Astrocyte (in vitro differentiated cells and primary cell): ENCODE results near the gene SRMS. TPM values are rescaled to one million over a fixed set of nuclear protein-coding genes. Genes with fewer than 3 reads are reported as not detected.

Experiments used
- DNase-seq: peaks from one replicate; pipeline ENCODE4 v3.0.0-alpha.2; 2010; ENCODE audit warnings: low read depth
- FAIRE-seq: peaks from 2 replicates; lab custom pipeline; 2011; peaks lifted over from hg19 to GRCh38; lab: Jason Lieb, UNC
- H2AFZ ChIP-seq: 2 replicates; pipeline ENCODE4 v1.6.0; 2012; ENCODE audit warnings: low read depth, low read length, inconsistent platforms
- H3K27ac ChIP-seq: 2 replicates; pipeline ENCODE4 v1.5.1; 2011; ENCODE audit warnings: low read depth, low read length, inconsistent platforms
- H3K27me3 ChIP-seq: 2 replicates; pipeline ENCODE4 v1.6.0; 2011; ENCODE audit warnings: low read length, inconsistent platforms; ENCODE audit not compliant: insufficient read depth
- H3K36me3 ChIP-seq: 2 replicates; pipeline ENCODE4 v1.5.1; 2011; ENCODE audit warnings: low read length, inconsistent platforms; ENCODE audit not compliant: insufficient read depth
- H3K4me1 ChIP-seq: 2 replicates; pipeline ENCODE4 v1.5.1; 2011; ENCODE audit warnings: low read length, inconsistent platforms; ENCODE audit not compliant: insufficient read depth
- H3K4me2 ChIP-seq: 2 replicates; pipeline ENCODE4 v1.6.0; 2012; ENCODE audit warnings: low read length, inconsistent platforms
- H3K4me3 ChIP-seq: 2 replicates; pipeline ENCODE4 v1.5.1; 2011; ENCODE audit warnings: low read depth, mild to moderate bottlenecking, low read length, inconsistent platforms; ENCODE audit not compliant: insufficient read depth
- H3K79me2 ChIP-seq: 2 replicates; pipeline ENCODE4 v1.6.0; 2012; ENCODE audit warnings: mild to moderate bottlenecking, low read length, inconsistent platforms; ENCODE audit not compliant: insufficient read depth
- H3K9ac ChIP-seq: 2 replicates; pipeline ENCODE4 v1.6.0; 2012; ENCODE audit warnings: mild to moderate bottlenecking, low read length, inconsistent platforms
- H3K9me3 ChIP-seq: 2 replicates; pipeline ENCODE4 v1.5.1; 2012; ENCODE audit warnings: low read depth, mild to moderate bottlenecking, low read length, inconsistent platforms; ENCODE audit not compliant: insufficient read depth
- H4K20me1 ChIP-seq: 2 replicates; pipeline ENCODE4 v1.6.0; 2012; ENCODE audit warnings: low read length, inconsistent platforms; ENCODE audit not compliant: insufficient read depth
- H3K27ac Mint-ChIP-seq: one replicate; pipeline ENCODE4 v1.8.0; 2021; ENCODE audit warnings: mild to moderate bottlenecking, mixed read lengths; ENCODE audit not compliant: unreplicated experiment
- H3K27me3 Mint-ChIP-seq: one replicate; pipeline ENCODE4 v1.8.0; 2021; ENCODE audit warnings: low read depth, mixed read lengths; ENCODE audit not compliant: unreplicated experiment
- H3K36me3 Mint-ChIP-seq: one replicate; pipeline ENCODE4 v1.8.0; 2021; ENCODE audit warnings: low read depth, mixed read lengths; ENCODE audit not compliant: unreplicated experiment
- H3K4me1 Mint-ChIP-seq: one replicate; pipeline ENCODE4 v1.8.0; 2021; ENCODE audit warnings: low read depth, mixed read lengths; ENCODE audit not compliant: unreplicated experiment
- H3K4me3 Mint-ChIP-seq: one replicate; pipeline ENCODE4 v1.8.0; 2021; ENCODE audit warnings: mild to moderate bottlenecking, moderate library complexity, mixed read lengths; ENCODE audit not compliant: unreplicated experiment
- H3K9me3 Mint-ChIP-seq: one replicate; pipeline ENCODE4 v1.8.0; 2021; ENCODE audit warnings: mild to moderate bottlenecking, mixed read lengths; ENCODE audit not compliant: unreplicated experiment
- EZH2 ChIP-seq: IDR thresholded peaks from 2 replicates; pipeline ENCODE4 v1.6.1; 2012; ENCODE audit warnings: mild to moderate bottlenecking, low read length, inconsistent platforms; ENCODE audit not compliant: insufficient read depth
- total RNA-seq: library from RNA; stranded (reverse); gene quantifications from 2 replicates; pipeline ENCODE4 v1.2.1, GENCODE V29; 2021
- TF ChIP-seq, protein P1 (sequence below): IDR thresholded peaks from 2 replicates; pipeline ENCODE4 v1.5.1; 2011; ENCODE audit warnings: low read depth, mild to moderate bottlenecking, inconsistent platforms, low read length, moderate library complexity; ENCODE audit not compliant: insufficient read depth

SRMS gene
- total RNA-seq, 1 donor from 2014 or later = 0.14 TPM

DNA sequence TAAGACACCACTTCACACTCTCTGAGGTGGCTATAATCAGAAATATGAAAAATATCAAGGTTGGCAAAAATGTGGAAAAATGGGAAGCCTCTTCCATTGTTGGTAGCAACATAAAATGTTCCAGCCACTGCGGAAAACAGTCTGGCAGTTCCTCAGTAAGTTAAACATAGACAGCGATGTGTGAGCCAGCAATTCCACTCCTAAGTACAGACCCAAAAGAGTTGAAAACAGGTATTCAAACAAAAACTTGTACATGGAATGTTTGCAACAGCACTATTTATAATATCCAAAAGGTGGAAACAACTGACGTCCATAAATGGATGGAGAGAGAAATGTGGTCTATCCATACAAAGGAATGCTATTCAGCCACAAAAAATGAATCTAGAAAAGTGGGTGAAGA lies 34.3 kb downstream of the SRMS start:
- no peak overlapping the region for H3K4me3 Mint-ChIP-seq
- no peak overlapping the region for H3K27ac Mint-ChIP-seq
- peaks cover 3% of the 10 kb centered on the region for H3K9me3 ChIP-seq
- no peak for DNase-seq
- no peak overlapping the region for H3K9ac ChIP-seq
- peaks cover 2% of the 10 kb centered on the region for H3K27me3 ChIP-seq
- H2AFZ ChIP-seq = no peak overlapping the region
- TF ChIP-seq, protein P1, sequence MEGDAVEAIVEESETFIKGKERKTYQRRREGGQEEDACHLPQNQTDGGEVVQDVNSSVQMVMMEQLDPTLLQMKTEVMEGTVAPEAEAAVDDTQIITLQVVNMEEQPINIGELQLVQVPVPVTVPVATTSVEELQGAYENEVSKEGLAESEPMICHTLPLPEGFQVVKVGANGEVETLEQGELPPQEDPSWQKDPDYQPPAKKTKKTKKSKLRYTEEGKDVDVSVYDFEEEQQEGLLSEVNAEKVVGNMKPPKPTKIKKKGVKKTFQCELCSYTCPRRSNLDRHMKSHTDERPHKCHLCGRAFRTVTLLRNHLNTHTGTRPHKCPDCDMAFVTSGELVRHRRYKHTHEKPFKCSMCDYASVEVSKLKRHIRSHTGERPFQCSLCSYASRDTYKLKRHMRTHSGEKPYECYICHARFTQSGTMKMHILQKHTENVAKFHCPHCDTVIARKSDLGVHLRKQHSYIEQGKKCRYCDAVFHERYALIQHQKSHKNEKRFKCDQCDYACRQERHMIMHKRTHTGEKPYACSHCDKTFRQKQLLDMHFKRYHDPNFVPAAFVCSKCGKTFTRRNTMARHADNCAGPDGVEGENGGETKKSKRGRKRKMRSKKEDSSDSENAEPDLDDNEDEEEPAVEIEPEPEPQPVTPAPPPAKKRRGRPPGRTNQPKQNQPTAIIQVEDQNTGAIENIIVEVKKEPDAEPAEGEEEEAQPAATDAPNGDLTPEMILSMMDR = no peak
- TF ChIP-seq EZH2 = no peak
- H3K79me2 ChIP-seq = no peaks in the 10 kb centered on the region
- H3K4me2 ChIP-seq = no peak overlapping the region
- H3K36me3 Mint-ChIP-seq = peaks cover 7% of the 10 kb centered on the region
- H3K27me3 Mint-ChIP-seq = peaks cover 7% of the 10 kb centered on the region
- H3K4me1 ChIP-seq = no peaks in the 10 kb centered on the region
- H3K4me3 ChIP-seq = no peak overlapping the region
- no peak overlapping the region for H3K27ac ChIP-seq
- no peak for FAIRE-seq
- peaks cover 10% of the 10 kb centered on the region for H3K9me3 Mint-ChIP-seq
- no peaks in the 10 kb centered on the region for H3K36me3 ChIP-seq
- no peaks in the 10 kb centered on the region for H4K20me1 ChIP-seq
- no peaks in the 10 kb centered on the region for H3K4me1 Mint-ChIP-seq

- Histone ChIP-seq H3K36me3 (no peaks in the 10 kb centered on the region), H3K27ac (no peak overlapping the region), H4K20me1 (no peaks in the 10 kb centered on the region), H3K4me3 (no peak overlapping the region), H3K4me2 (no peak overlapping the region), H3K4me1 (no peaks in the 10 kb centered on the region), H2AFZ (no peak overlapping the region), H3K9me3 (peaks cover 19% of the 10 kb centered on the region), H3K9ac (no peak overlapping the region), H3K79me2 (no peaks in the 10 kb centered on the region), H3K27me3 (peaks cover 7% of the 10 kb centered on the region)
- H3K27ac Mint-ChIP-seq = peak overlapping the region; percentile 14
- H3K4me1 Mint-ChIP-seq = no peaks in the 10 kb centered on the region
- peaks cover 19% of the 10 kb centered on the region for H3K27me3 Mint-ChIP-seq
- peaks cover 24% of the 10 kb centered on the region for H3K9me3 Mint-ChIP-seq
- DNase-seq (no peak), FAIRE-seq (no peak)
- H3K36me3 Mint-ChIP-seq = peaks cover 2% of the 10 kb centered on the region
- no peak overlapping the region for H3K4me3 Mint-ChIP-seq
- TF ChIP-seq EZH2 = no peak
- TF ChIP-seq, protein P1 = no peak
Measured at GRCh38 chr20:63509088-63509564, 38.4 kb downstream of the SRMS start.

GRCh38 chr20:63508072-63508768 lies 39.3 kb downstream of the SRMS start:
- Histone ChIP-seq H2AFZ (no peak overlapping the region), H3K36me3 (no peaks in the 10 kb centered on the region), H3K4me1 (no peaks in the 10 kb centered on the region), H3K79me2 (no peaks in the 10 kb centered on the region), H3K4me2 (no peak overlapping the region), H3K27ac (no peak overlapping the region), H3K4me3 (no peak overlapping the region), H3K9ac (no peak overlapping the region), H3K27me3 (peaks cover 14% of the 10 kb centered on the region), H4K20me1 (no peaks in the 10 kb centered on the region), H3K9me3 (peaks cover 19% of the 10 kb centered on the region)
- FAIRE-seq (no peak), DNase-seq (no peak)
- Mint-ChIP-seq H3K27ac (no peak overlapping the region), H3K36me3 (peaks cover 1% of the 10 kb centered on the region), H3K4me1 (no peaks in the 10 kb centered on the region), H3K9me3 (peaks cover 22% of the 10 kb centered on the region), H3K4me3 (no peak overlapping the region), H3K27me3 (peaks cover 24% of the 10 kb centered on the region)
- TF ChIP-seq EZH2 = no peak
- TF ChIP-seq, protein P1 = no peak
